Effector CD4-positive, alpha-beta T cell (primary cell): Measurements from ENCODE around the gene KIR3DL2. TPM values are rescaled to one million over a fixed set of nuclear protein-coding genes. Genes with fewer than 3 reads are reported as not detected.
"Not testable (repeated sequence)": the region's sequence is repeated elsewhere in the genome, so short reads cannot be mapped to it uniquely, and the experiment has no call there.

Experiments
- DNase-seq: peaks from one replicate; pipeline ENCODE4 v3.0.0-alpha.2; 2020
- total RNA-seq: gene quantifications from one replicate; lab custom pipeline; 2026; lab: John Stamatoyannopoulos, UW

KIR3DL2 gene
- not detected for total RNA-seq

DNA sequence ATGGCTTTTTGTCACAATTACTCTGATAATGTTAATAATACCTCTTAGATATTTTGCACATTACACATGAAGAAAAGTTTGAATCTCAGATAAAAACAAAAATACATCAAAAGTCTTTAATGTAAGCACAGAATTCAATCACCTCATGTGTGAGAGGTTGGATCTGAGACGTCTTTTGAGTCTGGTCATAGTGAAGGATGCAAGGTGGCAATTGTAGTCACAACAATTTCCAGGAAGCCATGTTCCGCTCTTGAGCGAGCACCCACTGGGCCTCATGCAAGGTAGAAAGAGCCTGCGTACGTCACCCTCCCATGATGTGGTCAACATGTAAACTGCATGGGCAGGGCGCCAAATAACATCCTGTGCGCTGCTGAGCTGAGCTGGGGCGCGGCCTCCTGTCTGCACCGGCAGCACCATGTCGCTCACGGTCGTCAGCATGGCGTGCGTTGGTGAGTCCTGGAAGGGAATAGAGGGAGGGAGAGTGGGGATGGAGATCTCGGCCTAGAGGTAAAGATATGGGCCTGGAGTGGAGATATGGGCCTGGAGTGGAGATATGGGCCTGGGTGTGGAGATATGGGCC, at the start of gene KIR3DL2:
TSS of gene KIR3DL2 (plus strand) at position 383 of the 580 bp plus-strand sequence. CDS start at position 416, 33 bp downstream.
- DNase-seq = not testable (repeated sequence)

DNA sequence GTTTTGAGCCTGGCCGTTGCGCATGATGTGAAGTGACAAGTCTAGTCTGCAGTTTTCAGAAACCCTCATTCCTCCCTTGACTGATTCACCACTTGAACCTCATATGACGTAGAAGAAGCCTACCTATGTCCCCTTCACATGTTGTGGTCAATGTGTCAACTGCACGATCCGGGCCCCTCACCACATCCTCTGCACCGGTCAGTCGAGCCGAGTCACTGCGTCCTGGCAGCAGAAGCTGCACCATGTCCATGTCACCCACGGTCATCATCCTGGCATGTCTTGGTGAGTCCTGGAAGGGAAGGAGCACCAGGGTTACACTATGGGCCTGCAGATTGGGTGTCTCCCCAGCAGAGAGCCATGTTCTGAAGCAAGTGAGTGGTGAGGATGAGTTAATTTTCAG, 46.8 kb upstream of the KIR3DL2 start, which contains the start of gene KIR2DL4:
TSS of gene KIR2DL4 (plus strand) at position 201 of the 400 bp plus-strand sequence. CDS start at position 243, 42 bp downstream.
- DNase-seq = no peak

DNA sequence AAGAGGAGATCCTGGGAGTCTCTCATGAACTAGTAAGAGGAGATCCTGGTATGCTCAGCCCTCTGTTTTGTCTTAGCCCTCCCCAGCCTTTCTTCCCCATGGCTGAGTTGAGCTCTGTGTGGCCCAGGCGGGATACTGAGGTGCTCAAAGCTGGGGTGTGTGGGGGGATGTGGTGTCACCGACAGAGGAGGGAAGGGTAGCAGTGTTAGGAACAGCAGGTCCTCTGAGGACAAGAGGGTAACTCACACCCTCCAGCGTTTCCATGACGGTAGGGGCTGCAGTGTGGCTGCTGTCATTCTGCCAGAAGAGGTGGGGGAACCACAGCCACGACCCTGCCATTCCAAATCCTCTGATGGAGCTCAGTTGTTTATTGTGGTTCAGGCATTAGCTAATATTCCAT, 46.1 kb upstream of the KIR3DL2 start:
- DNase-seq = no peak

DNA sequence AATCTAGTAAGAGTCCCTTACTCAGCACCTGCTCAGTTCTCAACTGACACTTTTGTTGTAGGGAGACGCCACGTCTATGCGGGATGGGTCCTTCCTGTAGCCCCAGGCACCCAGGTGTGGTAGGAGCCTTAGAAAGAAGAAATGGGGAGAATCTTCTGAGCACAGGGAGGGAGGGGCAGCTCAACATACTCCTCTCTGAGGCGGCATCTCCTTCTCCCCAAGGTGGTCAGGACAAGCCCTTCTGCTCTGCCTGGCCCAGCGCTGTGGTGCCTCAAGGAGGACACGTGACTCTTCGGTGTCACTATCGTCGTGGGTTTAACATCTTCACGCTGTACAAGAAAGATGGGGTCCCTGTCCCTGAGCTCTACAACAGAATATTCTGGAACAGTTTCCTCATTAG, 45.7 kb upstream of the KIR3DL2 start:
- DNase-seq = no peak

DNA sequence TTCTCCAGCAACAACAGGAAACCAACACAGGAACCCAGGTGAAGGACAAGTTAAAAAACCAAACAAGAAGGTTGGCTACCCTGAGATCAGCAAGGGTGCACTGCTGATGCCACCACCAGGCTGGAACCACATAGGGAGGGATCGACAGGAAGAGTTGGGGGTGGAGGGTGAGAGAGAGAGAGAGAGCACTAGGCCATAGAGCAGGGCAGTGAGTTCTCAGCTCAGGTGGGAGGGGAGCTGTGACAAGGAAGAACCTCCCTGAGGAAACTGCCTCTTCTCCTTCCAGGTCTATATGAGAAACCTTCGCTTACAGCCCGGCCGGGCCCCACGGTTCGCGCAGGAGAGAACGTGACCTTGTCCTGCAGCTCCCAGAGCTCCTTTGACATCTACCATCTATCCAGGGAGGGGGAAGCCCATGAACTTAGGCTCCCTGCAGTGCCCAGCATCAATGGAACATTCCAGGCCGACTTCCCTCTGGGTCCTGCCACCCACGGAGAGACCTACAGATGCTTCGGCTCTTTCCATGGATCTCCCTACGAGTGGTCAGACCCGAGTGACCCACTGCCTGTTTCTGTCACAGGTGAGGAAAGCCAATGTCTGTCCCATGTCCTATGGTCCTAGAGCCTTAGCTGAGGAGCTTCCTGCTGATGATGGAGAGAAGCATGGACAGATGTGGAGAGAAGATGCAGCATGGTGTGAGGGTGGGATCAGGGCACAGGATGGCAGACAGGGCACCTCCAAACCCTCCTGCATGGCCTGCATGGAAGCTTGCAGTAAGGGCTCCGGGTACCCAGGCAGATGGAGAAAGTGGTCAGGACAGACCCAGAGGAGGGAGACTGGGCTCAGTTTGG, 44.4 kb upstream of the KIR3DL2 start:
- DNase-seq = no peak

DNA sequence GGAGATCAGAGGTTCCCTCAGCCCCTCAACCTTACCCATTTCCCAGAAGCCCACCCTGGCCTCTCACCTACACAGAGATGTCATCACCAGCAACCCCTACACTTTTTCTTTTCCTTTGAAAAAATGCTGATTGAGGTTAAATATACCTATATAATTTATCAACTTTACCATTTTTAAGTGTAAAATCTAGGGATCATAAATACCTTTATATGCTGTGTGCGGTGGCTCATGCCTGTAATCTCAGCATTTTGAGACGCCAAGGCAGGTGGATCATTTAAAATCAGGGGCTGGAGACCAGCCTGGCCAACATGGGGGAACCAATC, 43.8 kb upstream of the KIR3DL2 start:
- no peak for DNase-seq

DNA sequence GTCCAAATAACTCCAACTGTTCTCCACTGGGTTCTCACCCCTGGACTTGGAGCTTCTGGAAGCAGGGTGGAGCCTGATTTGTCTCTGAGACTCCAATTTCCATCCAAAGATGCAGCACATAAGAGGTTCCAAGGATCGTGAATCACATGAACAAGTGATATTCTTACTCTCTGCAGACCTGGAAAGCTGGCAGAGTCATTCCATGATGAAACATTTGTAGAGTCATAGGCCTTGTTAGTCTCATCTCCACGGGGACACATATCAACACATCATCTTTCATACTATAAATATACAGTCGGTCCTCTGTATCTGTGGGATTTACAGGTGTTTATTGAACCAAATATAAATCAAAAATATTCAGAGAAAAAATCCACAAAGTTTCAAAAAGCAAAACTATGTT, 35.7 kb upstream of the KIR3DL2 start:
- DNase-seq = not testable (repeated sequence)

DNA sequence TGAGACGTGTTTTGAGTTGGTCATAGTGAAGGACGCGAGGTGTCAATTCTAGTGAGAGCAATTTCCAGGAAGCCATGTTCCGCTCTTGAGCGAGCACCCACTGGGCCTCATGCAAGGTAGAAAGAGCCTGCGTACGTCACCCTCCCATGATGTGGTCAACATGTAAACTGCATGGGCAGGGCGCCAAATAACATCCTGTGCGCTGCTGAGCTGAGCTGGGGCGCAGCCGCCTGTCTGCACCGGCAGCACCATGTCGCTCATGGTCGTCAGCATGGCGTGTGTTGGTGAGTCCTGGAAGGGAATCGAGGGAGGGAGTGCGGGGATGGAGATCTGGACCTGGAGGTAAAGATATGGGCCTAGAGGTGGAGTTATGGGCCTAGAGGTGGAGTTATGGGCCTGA, 34.0 kb upstream of the KIR3DL2 start, which contains the start of gene KIR3DL1:
TSS of gene KIR3DL1 (plus strand) at position 218 of the 400 bp plus-strand sequence.
- not testable (repeated sequence) for DNase-seq

DNA sequence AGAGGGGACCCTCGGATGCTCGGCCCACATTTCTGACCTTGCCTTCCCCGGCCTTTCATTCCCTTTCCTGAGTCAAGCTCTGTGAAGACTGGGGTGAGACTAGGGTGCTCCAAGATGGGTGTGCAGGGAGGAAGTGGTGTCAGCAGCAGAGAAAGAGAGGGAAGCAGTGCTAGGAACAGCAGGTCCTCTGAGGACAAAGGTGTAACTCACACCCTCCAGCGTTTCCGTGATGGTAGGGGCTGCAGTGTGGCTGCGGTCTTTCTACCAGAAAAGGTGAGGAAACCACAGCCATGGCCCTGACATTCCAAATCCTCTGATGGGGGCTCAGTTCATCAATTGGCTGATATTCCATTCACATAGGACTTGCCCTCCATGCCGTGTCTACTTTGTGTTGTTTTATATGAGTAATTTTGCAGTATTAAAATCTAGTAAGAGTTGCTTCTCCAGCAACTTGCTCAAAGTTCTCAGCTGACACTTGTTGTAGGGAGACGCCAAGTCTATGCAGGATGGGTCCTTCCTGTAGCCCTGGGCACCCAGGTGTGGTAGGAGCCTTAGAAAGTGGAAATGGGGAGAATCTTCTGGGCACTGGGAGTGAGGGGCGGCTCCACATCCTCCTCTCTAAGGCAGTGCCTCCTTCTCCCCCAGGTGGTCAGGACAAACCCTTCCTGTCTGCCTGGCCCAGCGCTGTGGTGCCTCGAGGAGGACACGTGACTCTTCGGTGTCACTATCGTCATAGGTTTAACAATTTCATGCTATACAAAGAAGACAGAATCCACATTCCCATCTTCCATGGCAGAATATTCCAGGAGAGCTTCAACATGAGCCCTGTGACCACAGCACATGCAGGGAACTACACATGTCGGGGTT, 32.3 kb upstream of the KIR3DL2 start:
- no peak for DNase-seq

DNA sequence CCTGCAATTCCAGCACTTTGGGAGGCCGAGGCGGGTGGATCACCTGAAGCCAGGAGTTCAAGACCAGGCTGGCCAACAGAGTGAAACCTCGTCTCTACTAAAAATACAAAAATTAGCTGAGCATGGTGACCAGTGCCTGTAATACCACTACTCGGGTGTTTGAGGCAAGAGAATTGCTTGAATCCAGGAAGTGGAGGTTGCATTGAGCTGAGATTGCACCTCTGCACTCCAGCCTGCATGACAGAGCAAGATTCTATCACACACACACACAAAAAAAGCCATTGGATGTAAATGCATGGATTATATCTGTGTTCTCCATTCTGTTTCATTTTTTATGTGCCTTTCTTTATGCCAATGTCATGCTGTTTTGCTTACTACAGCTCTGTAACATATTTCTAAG, 25.8 kb upstream of the KIR3DL2 start:
- not testable (repeated sequence) for DNase-seq

DNA sequence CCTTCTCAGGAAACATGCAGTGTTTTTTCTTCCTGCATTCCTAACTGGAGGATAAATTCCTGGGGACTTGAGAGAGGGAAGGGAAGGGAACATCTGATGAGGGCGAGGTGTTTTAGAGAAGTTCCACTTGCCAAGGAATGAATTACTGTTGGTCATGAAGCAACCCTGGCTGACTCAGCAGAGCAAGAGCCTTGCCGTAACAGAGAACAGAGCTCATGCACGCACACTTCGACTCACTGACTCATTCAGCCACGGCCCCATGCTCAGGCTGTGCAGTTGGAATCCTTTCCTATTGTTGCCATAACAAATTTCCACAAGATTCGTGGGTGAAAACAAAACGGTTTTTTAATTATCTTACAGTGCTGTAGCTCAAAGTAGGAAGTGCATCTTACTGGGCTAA, 24.9 kb upstream of the KIR3DL2 start:
- DNase-seq = not testable (repeated sequence)

DNA sequence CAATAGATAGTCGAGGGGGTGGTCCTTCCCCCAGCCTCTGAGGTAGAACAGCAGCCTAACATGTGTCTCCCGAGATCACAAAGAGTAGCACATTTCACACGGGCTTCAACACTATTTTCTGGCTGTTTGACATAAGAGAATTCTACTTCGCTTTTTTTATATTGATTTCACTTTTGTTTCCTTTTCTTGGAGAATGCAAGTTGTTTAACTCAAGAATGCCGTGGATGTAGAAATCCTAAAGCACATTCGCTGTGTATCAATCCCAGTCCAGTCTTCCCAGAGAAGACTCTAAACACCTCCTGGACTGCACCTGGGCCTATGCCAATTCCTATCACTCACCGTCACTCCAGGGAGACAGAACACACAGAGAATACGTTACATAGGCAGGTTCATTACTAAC, 22.2 kb upstream of the KIR3DL2 start:
- DNase-seq = not testable (repeated sequence)

DNA sequence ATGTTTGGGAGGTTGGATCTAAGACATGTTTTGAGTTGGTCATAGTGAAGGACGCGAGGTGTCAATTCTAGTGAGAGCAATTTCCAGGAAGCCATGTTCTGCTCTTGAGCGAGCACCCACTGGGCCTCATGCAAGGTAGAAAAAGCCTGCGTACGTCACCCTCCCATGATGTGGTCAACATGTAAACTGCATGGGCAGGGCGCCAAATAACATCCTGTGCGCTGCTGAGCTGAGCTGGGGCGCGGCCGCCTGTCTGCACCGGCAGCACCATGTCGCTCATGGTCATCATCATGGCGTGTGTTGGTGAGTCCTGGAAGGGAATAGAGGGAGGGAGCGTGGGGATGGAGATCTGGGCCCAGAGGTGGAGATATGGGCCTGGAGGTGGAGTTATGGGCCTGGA, 17.7 kb upstream of the KIR3DL2 start, which contains the start of gene KIR2DS4:
TSS of gene KIR2DS4 (plus strand) at position 181 of the 400 bp plus-strand sequence.
- DNase-seq = not testable (repeated sequence)

DNA sequence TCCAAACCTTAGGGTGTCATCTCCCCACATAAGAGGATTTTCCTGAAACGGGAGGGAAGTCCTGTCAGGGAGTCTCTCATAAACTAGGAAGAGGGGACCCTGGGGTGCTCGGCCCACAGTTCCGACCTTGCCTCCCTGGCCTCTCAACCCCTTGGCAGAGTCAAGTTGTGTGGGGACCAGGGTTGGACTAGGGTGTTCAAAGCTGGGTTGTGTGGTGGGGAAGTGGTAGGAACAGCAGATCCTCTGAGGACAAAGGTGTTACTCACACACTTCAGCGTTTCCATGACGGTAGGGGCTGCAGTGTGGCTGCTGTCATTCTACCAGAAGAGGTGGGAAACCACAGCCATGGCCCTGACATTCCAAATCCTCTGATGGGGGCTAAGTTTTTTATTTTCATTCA, 15.1 kb upstream of the KIR3DL2 start:
- DNase-seq = not testable (repeated sequence)

DNA sequence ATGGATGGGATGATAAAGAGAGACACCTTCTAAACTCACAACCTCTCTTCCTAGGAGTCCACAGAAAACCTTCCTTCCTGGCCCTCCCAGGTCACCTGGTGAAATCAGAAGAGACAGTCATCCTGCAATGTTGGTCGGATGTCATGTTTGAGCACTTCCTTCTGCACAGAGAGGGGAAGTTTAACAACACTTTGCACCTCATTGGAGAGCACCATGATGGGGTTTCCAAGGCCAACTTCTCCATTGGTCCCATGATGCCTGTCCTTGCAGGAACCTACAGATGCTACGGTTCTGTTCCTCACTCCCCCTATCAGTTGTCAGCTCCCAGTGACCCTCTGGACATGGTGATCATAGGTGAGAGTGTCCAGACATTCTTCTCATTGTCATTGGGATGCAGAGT, 12.7 kb upstream of the KIR3DL2 start:
- DNase-seq = not testable (repeated sequence)

DNA sequence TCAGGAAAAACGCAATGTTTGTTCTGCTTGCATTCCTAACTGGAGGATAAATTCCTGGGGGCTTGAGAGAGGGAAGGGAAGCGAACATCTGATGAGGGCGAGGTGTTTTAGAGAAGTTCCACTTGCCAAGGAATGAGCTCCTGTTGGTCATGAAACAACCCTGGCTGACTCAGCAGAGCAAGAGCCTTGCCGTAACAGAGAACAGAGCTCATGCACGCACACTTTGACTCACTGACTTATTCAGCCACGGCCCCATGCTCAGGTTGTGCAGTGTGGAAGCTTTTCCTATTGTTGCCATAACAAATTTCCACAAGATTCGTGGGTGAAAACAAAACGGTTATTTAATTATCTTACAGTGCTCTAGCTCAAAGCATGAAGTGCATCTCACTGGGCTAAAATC, 7.1 kb upstream of the KIR3DL2 start:
- DNase-seq = not testable (repeated sequence)

DNA sequence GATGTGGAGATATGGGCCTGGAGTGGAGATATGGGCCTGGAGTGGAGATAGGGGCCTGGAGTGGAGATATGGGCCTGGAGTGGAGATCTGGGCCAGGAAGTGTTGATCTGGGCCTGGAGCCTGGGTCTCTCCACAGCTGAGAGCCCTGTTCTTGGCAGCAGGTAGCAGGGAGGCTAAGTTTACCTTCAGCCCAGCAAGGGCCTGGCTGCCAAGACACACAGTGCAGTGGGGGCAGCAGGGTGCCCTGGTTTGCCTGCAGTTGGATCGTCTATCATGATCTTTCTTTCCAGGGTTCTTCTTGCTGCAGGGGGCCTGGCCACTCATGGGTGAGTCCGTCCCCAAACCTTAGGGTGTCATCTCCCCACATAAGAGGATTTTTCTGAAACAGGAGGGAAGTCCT, 687 bp downstream of the KIR3DL2 start:
- no peak for DNase-seq

DNA sequence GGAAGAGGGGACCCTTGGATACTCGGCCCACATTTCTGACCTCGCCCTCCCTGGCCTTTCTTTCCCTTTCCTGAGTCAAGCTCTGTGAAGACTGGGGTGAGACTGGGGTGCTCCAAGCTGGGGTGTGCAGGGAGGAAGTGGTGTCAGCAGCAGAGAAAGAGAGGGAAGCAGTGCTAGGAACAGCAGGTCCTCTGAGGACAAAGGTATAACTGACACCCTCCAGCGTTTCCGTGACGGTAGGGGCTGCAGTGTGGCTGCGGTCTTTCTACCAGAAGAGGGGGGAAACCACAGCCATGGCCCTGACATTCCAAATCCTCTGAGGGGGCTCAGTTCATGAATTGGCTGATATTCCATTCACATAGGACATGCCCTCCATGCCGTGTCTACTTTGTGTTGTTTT, 1.1 kb downstream of the KIR3DL2 start:
- no peak for DNase-seq

DNA sequence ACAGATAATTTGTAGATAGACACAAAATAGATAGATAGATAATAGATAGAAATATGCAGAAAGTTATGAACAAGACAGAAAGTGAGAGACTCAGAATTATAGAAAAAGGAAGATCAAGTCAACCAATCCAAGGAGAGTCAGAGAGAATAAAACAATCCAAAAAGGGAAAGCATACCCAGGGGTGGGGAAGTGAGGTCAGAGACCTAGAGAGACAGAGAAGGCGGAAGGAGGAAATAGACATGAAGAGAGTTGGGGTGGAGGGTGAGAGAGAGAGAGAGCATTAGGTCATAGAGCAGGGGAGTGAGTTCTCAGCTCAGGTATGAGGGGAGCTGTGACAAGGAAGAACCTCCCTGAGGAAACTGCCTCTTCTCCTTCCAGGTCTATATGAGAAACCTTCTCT, 5.0 kb downstream of the KIR3DL2 start:
- DNase-seq = not testable (repeated sequence)

DNA sequence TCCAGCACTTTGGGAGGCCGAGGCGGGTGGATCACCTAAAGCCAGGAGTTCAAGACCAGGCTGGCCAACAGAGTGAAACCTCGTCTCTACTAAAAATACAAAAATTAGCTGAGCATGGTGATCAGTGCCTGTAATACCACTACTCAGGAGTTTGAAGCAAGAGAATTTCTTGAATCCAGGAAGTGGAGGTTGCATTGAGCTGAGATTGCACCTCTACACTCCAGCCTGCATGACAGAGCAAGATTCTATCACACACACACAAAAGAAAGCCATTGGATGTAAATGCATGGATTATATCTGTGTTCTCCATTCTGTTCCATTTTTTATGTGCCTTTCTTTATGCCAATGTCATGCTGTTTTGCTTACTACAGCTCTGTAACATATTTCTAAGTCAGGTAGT, 8.2 kb downstream of the KIR3DL2 start:
- not testable (repeated sequence) for DNase-seq

DNA sequence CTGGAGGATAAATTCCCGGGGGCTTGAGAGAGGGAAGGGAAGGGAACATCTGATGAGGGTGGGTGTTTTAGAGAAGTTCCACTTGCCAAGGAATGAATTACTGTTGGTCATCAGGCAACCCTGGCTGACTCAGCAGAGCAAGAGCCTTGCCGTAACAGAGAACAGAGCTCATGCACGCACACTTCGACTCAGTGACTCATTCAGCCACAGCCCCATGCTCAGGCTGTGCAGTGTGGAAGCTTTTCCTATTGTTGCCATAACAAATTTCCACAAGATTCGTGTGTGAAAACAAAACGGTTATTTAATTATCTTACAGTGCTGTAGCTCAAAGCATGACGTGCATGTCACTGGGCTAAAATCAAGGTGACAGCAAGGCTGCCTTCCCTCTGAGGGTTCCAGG, 9.2 kb downstream of the KIR3DL2 start:
- DNase-seq = not testable (repeated sequence)

DNA sequence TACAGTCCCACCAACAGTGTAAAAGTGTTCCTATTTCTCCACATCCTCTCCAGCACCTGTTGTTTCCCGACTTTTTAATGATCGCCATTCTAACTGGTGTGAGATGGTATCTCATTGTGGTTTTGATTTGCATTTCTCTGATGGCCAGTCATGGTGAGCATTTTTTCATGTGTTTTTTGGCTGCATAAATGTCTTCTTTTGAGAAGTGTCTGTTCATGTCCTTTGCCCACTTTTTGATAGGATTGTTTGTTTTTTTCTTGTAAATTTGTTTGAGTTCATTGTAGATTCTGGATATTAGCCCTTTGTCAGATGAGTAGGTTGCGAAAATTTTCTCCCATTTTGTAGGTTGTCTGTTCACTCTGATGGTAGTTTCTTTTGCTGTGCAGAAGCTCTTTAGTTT, 13.2 kb downstream of the KIR3DL2 start:
- DNase-seq = not testable (repeated sequence)

DNA sequence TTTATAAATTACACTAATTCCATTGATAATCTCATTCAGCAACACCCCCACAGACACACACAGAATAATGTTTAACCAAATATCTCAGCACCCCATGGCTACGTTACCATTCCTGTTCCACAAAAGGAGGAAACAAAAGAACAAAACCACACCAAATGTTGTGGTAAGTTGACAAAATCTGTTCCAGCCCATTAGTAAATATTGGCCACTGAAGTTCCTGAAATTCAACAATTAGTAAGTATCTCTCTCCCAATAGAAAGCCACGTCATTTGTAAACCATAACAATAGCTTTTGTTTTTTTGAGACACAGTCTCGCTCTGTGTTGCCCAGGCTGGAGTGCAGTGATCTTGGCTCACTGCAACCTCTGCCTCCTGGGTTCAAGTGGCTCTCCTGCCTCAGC, 21.5 kb downstream of the KIR3DL2 start:
- DNase-seq = no peak
